B cell (primary cell): ENCODE data around the gene ING4.

ENCODE experiments used
- CTCF ChIP-seq: fragments of 200-600 bp; IDR thresholded peaks from one replicate; pipeline ENCODE4 v1.8.0; 2022; ENCODE audit warnings: antibody characterized with exemption, mild to moderate bottlenecking
- EZH2 ChIP-seq: IDR thresholded peaks from 2 replicates; pipeline ENCODE4 v1.6.1; 2012; ENCODE audit warnings: borderline replicate concordance, low read depth, mild to moderate bottlenecking, moderate library complexity, low read length; ENCODE audit not compliant: insufficient read depth, poor library complexity, severe bottlenecking

- TF ChIP-seq CTCF (no peak), EZH2 (no peak)
Measured at GRCh38 chr12:6647083-6647604, 15.8 kb downstream of the ING4 start, which contains the start of gene ACRBP.
